ENCODE results near the gene MPL.
"Not testable (repeated sequence)": the region's sequence is repeated elsewhere in the genome, so short reads cannot be mapped to it uniquely, and the experiment has no call there.

The MPL gene

DNA sequence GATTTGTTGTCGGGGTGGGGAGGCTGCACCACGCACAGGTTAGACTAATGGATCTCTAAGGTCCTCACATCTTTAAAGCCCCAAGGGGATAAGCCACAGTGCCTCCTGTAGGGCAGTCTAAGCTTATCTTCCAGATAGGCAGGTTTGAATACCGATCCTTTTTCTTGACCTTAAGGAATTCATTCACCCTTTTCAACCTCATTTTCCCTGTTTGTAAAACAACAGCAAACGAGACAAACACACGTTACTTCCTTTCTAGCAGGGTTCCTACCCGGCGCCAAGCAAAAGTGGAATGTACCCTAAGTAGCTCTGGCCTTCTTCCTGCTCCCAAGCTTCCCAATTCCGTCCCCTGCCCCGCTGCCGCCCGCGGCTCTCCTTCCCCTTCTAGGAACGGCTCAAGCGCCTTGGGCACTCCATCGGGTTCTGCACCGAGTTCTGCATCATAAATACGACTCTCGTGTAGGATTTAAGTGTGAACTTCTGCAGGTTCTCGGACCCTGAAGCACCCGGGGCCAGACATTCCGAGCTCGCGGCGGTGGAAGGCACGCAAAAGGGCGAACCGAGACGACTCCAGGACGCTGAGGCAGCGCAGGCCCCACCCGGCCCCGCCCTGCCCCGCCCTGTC is 20.6 kb downstream of the MPL start:
- peak; percentile 69 for DNase-seq

DNA sequence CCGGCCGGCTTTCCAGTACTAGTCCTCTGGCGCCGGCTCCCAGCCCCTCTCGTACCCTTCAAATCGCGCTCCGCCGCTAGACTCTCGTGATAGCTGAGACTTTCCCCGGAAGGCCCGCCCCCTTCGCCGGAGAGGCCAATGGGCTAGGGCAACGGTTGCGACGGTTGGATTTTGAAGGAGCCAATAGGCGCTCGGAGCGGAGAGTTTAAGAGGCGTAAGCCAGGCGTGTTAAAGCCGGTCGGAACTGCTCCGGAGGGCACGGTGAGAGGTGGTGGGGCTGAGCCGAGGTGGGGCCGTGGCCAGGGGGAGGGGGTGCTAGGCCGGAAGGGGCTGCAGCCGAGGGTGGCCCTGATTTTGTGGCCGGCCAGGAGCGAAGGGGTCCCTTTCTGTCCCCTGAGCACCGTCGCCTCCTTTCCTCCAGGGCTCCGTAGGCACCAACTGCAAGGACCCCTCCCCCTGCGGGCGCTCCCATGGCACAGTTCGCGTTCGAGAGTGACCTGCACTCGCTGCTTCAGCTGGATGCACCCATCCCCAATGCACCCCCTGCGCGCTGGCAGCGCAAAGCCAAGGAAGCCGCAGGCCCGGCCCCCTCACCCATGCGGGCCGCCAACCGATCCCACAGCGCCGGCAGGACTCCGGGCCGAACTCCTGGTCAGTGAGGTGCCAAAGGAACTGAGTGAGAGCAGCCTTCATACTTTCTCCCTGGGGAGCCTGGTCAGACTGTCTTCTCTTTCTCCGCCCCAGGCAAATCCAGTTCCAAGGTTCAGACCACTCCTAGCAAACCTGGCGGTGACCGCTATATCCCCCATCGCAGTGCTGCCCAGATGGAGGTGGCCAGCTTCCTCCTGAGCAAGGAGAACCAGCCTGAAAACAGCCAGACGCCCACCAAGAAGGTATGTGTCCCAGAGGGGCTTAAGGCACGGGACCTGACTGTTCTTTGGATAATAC is 21.4 kb downstream of the MPL start, which contains the start of gene CDC20:
CDC20 (plus strand) TSS at position 236 of the 948 bp plus-strand sequence; CDS start at position 471, 235 bp downstream.
- peak; percentile 97 for DNase-seq

GRCh38 chr1:43359696-43360095 is 22.1 kb downstream of the MPL start:
- no peak for DNase-seq

GRCh38 chr1:43360616-43361015 is 23.0 kb downstream of the MPL start:
- no peak for DNase-seq

DNA sequence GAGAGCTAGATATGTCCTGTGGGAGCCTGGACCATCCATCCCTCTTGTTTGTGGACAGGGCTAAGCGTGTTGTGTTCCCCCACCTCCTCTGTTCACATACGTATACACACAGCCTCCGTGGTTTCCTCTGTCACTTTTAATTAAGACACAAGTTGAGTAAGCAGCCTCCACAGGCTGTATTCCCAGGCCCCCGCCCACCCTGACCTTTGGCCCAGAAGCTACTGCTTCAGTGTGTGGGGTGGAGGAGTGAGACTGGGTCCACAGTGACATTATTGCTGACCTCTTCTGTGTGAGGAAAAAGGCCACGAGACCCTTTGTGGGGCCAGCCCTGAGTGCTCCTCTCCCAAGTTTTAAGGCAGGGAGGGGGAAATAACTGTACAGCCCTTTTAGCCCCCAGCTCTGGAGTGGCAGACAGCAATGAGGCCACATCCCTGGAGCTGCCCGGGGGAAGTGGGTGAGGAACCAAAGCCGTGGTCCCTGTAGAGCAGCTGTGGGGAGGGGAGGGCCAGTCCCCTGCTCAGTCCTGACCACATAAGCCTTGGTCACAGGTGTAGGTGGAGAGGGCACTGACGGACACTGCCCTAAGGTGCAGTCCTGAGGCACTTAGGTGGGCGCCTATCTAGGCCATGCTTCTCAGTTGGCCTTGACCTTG is 25.8 kb downstream of the MPL start:
- no peak for DNase-seq

DNA sequence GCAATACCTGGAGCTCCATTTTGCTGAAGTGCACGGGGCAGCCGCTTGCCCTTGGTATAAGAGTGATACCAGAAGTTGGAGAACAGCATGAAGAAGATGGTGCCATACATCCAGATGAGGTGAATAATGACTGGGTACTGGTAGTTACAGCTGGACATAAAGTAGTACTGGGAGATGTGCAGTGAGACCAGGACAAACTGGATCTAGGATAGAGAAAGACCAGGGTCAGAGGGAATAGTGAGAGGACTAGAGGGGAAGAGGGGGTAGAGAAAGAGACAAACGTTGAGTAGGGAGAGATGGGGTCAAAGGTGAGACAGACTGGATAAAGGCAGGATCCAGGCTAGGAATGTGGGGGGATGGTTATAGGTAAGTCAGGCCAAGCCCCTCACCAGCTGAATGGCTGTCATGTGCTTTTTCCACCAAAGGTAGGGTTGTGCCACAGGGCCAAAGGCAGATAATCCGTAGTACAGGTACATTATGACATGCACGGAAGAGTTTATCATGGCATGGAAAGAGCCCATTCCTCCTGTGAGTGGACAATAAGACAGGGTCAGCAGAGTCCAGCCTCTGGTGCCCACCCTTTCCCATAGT is 26.4 kb downstream of the MPL start:
- no peak for DNase-seq

DNA sequence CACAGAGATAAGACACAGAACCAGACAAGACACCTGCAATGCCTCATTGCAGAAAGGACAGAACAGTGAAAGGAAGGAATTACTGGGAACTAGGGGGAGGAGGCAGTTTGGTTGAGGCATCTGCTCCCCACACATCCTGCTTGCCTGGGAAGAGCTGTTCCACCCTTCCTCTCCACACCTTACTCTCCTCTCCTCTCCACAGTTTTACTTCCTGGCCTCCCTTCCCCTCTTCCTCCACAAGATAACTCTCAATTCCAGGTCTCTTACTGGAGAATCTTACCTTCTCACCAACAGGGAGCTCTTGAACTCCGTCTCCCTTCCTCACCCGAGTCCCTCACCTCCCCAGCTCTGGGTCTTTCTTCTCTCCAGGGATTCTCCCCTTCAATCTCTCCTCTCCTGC is 28.1 kb downstream of the MPL start:
- DNase-seq: no peak

GRCh38 chr1:43366179-43366578 is 28.6 kb downstream of the MPL start:
- DNase-seq: no peak

DNA sequence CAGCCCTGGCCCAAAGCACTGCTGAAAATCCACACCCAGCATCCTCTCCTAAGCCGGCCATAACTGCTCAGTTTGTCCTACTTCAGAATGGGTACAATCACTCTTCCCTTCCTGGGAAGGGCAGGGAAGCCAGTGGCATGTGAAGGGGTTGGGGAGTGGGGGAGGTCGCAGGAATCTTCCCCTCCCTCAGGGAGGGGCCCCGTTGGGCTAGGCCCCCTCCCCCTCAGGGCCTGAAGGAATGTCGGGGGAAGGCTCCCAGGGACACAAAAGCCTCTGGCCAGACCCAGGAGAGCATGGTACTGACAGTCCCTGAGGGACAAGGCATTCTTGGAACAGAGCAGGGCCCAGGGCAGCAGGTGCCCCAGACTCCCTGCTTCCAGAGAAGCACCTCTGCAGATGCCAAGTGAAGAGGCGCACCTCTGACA is 29.0 kb downstream of the MPL start:
- no peak for DNase-seq

DNA sequence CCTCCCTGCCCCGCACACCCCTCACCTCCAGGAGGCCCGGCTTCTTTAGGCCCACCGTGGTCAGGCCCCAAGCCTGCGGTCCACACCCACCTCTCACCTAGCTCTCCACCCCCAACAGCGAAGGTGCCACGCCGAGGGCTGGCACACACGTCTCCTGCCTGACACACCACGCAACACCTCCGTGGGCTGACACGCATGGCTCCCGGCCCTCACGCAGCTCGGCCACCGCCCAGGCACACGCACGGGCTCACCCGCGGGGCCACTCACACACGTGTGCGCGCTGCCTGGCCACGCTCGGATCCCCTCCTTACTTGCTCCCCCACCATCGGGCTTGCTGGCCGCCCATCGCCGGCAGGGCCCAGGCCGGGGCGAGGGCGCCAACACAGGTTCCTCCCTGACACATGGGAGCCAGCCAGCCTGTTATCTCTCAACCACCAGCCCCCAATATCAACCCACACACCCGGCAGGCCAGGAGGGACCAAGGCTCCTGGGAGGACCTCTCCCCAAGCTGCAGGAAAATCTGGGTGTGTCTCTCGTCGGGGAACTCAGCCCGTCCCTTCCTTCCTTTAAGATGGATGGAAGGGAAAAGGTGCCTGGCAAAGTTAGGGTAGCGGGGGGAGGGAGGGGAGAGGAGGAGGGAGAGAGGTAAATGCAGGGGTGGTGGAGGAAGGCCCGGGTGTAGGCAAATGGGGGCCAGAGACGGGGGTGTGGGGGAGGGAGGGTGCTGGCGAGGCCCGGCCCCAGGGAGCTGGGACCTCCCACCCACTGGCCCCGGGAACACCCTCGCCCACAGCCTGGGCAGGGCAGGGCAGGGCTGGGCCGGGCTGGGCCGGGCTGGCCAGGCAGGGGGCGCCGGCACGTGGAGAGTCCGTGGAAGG is 29.6 kb downstream of the MPL start:
- peak; percentile 33 for DNase-seq

DNA sequence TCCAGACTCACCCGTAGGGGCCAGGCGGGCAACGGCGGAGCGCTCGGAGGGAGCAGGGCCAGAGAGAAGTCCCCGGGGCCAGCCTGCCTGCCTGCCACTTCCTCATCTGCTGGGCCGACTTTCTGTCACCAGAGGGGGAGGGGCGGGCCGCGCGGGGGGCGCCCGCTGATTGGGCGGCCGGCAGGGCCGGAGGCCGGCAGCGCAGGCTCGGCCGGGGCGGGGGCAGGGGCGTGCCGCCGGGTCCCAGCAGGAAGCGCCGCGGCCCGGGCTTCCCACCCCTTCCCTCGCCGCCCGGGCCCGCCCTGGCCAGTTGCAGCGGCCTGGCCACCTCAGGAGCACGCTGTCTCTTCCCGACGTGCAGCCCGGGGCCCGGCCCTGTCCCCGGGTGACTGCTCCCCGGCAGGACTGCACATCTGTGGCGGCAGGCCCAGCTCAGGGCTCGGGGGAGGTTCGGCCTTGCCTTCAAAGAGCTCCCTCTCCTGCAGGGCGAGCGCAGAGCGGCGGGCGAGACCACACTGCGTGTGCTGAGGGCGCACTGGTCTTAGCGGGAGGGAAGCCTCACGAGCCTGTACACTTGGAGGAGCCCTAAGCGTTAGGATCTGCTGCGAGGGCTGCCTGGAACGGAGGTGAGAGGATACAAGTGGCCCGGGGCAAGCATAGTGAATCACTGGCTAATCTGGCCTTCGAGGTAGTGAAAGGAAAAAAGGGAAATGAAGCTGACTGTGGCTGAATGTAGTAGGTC is 30.5 kb downstream of the MPL start, which contains the start of gene ELOVL1:
ELOVL1 (minus strand) TSS at position 108 of the 742 bp plus-strand sequence. CDS start 2,402 bp downstream, outside the sequence.
- DNase-seq: peak; percentile 74

DNA sequence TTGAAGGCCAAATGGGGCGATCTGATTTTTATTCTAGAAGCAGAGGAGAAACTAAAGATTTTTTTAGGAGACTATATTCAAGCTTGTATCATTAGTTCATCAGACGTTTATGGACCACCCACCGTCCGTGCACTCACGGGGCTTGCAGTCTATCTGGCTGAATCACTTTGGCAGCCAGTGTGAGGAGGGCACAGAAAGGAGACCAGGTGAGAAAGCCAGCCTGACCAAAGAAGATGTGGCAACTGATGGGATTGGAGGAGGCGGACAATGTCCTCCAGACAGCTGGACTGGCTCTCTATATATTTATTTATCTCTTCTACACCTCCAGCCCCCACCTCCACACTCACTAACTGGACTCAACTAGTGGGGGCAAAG is 31.0 kb downstream of the MPL start:
- no peak for DNase-seq

DNA sequence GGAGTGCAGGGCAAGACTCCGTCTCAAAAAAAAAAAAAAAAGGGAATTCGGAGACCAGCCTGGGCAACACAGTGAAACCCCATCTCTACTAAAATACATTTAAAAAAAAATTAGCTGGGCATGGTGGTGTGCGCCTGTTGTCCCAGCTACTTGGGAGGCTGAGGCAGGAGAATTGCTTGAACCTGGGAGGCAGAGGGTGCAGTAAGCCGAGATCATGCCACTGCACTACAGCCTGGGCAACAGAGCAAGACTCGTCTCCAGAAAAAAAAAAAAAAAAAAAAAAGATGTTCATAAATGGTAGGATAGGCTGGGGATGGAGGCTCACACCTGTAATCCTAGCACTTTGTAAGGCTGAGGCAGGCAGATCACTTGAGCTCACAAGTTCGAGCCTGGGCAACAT is 32.2 kb downstream of the MPL start:
- DNase-seq: not testable (repeated sequence)

DNA sequence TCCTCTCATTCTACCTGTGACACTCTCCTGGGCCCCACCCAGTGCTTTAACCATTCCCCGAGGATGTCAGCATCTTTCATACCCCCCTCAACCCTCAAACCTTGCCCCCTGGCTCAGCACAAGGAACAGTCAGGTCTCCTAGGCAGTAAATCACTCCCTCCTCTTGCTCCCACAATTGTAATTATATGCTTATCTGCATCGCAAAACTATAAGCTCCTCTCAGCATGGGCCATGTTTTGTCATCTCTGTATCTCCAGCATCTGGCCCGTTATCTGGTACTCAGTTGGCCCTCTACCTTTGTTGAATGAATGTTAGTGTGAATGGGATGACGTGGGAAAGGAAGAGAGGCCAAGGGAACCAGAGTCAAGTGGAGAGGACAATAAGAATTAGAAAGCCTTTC is 32.9 kb downstream of the MPL start:
- DNase-seq: no peak

GRCh38 chr1:43372172-43372571 is 34.6 kb downstream of the MPL start:
- no peak for DNase-seq

- no peak for DNase-seq
These were observed 35.7 kb downstream of the MPL start for GRCh38 chr1:43373066-43373940.

DNA sequence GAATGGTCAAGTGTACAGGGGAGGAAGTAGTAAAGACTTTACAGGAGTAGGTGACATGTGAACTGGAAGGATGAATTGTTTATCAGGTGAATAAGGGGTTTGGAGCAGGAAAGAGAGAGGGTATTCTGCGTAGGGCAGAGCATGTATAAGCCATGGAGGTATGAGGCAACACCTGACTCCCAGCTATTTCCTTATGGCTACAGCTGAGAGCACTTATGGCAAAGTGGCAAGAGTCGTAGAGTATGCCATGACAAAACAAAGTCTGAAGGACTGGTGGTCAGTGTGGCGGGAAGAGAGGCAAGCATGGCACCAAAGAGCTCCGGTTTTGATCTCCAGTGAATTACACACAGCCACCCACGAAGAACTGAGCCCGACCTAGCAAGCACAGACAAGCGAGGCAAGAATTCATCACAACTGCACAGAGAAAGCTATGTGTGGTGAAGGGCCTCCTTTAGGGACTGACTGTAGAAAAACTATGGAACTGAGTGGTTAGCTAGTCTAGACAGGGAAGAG is 39.2 kb downstream of the MPL start:
- no peak for DNase-seq

DNA sequence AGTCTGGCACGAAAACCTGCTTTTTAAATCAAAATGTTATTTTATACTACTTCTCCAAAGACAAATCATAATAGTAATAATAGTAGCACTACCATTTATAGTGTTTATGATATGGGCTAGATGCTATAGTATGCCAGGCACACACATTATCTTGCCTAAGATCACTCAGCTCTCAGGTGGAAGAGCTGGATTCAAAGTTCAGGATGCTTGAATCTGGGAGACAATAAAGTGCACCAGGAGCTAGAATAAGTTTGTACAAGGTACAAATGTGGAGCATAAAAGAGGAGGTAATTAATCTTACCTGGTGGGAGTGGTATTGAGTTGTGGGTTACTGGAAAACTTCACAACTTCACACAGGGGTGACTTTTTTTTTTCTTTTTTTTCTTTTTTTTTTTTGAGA is 40.2 kb downstream of the MPL start:
- DNase-seq: no peak

DNA sequence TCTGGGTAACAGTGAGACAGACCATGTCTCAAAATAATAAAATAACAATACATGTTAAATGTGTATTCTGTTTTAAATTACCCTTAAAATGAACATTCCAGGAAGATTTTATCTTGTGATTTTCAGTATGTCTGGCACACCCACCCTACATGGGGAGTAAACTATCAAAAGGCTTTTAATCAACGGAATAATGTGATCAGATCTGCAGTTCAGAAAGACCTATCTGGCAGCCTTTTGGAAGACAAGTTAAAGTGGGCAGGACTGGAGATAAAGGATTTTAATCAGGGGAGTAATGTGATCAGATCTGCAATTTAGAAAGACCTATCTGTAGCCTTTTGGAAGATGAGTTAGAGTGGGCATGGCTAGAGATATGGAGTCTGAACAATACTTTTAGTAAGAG is 41.9 kb downstream of the MPL start:
- DNase-seq: no peak

DNA sequence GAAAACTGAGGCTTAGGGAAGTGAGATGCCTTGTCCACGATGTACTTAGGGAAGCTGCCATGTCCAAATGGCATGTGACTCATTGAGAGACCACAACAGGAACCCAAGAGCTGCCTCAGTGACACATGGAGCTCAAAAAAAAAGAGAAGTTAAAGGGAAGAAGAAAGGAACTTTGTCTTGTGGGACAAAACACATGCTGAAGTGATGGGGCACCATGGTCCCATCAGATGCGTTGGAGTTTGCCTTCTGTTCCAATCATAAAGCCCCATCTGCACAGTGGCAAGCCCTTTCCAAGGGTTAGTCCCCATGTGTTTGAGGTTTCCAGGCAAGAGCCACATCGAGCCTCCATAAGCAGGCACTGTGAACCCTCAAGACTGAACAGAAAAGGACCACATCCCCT is 44.0 kb downstream of the MPL start:
- no peak for DNase-seq

All from NCI-H1694 treated with DMSO at 0.1 percent for 48 hours (cell line).